Medulla oblongata (tissue), 1 donor: ENCODE results near the gene LAGE3.

Experiments used
- DNase-seq: peaks from one replicate; pipeline ENCODE4 v3.0.0-alpha.2; 2015; ENCODE audit errors: extremely low spot score

The LAGE3 gene, protein sequence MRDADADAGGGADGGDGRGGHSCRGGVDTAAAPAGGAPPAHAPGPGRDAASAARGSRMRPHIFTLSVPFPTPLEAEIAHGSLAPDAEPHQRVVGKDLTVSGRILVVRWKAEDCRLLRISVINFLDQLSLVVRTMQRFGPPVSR

DNA sequence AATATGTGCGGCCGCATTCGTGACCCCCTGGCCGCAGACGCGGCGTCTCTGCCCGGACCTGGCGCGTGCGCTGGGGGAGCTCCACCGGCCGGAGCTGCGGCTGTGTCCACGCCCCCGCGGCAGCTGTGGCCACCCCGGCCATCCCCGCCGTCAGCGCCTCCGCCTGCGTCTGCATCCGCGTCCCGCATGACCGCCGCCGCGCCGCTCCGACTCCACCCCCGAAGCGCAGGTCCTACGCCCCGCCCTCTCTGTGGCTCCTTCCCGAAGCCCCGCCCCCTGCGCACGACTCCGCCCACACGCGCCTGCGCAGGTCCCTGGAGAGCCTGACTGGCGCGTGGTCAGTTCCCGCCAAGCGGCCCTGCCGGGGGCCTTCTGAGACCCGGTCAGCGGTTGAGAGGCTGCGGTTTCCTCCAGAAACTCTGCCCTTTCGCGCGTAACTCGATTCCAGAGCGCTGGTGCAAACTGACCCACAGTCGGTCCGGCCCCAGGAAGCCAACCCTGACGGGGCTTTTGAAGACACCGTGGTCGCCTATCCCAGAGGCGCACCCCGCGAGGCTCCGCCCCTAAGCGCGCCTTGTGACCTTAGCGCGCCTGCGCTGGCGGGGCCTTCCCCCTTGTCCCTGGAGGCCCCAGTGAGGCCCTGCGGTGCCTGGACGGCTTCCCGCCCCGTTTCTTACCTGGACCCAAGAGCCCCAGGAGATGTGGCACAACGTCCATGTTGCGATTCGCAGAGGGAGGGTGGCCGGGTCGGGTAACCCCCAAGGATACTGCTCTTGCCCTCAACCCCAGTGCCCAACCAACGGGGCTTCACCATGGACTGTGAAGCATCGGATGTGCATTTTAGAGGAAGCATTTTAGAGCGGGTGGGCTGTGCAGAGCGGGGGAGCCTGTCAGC is at the start of gene LAGE3:
LAGE3 (minus strand) TSS at position 554 of the 895 bp plus-strand sequence; CDS start at position 188, 366 bp downstream.
- DNase-seq: peak; percentile 88

DNA sequence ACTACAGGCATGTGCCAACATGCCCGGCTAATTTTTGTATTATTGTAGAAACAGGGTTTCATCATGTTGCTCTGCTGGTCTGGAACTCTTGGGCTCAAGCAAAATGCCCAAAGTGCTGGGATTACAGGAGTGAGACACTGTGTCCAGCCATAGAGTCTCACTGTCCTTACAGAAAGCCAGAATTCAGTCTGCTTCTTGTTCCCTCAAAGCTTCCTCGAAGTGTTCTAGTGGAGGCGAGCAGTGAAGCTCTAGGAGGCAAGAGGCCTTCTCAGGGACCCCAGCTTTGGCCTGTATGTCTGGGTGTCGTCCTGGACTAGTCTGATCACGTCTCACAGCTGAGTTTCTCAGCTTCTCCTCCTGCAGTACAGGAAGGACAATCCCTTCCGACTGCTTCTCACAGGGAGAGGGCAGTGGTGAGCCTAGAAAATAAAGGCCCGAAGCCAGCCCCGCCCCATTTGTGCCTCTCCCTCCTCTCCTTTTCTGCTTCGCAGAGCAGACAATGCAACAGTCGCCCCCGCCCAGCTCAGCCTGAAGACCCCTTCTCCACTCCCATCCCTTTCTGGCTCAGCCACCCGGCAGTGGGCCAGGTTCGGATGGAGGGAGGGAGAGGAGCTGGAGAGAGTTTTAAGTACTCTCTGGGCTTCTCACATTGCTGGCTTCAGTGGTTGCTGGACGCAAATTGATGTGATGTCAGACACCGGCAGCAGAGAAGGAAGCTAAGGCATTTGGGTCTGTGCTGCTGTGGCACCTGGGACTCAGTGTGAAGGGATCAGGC is 48.0 kb upstream of the LAGE3 start:
- DNase-seq: peak; percentile 80

DNA sequence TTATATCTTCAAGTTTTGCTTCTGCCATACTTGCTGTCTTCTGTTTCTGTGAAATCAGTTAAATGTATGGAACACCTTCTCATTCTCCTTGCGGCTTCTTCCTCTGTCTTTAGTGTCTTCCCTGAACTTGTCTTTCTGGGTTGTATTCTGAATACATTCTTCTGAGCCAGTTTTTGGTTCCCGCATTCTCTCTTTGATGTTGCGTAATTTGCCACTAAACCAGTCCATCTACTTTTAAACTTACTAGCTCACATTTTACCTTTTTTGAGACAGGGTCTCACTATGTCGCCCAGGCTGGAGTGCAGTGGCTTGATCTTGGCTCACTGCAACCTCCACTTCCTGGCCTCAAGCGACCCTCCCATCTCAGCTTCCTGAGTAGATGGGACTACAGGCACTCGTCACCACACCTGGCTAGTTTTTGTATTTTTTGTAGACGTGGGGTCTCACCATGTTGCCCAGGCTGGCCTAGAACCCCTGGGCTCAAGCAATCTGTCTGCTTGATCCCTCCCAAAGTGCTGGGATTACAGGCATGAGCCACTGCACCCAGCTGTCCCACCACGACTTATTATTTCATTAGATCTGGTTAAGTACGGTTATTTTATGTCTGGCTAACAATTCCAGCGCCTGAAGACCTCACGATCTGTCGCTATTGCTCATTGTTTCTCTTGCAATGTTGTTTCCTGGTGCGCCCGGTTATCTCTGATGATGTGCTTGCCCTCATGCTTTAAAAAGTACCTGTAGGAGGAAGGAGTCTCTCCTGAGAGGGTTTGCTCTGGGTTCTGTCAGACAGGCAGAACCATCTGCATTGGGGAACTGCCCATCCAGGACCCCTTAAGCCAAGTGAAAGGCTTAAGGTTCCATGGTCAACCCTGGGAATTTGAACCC is 46.8 kb upstream of the LAGE3 start:
- DNase-seq: no peak

DNA sequence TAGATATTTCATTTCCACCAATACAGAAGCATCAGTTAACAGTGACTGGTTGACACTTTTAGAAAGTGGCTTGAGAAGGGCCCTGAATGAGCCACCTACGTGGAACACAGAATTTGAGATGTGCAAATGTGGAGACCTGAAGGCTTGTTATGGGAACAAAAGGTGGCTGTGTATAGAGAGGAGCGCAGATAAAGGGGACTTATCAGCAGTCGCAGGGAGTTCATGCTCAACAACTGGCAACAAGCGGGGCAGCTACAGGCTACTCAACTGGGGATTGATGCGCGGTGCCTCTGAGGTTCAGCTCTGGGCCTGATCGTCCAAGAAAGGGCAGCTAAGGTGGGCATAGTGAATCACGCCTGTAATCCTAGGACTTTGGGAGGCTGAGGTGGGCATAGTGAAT is 40.3 kb upstream of the LAGE3 start:
- no peak for DNase-seq

- DNase-seq: no peak
These were observed 38.2 kb upstream of the LAGE3 start for GRCh38 chrX:154517101-154517781.

- DNase-seq: peak; percentile 74
These were observed 37.6 kb upstream of the LAGE3 start for GRCh38 chrX:154516656-154517100.

DNA sequence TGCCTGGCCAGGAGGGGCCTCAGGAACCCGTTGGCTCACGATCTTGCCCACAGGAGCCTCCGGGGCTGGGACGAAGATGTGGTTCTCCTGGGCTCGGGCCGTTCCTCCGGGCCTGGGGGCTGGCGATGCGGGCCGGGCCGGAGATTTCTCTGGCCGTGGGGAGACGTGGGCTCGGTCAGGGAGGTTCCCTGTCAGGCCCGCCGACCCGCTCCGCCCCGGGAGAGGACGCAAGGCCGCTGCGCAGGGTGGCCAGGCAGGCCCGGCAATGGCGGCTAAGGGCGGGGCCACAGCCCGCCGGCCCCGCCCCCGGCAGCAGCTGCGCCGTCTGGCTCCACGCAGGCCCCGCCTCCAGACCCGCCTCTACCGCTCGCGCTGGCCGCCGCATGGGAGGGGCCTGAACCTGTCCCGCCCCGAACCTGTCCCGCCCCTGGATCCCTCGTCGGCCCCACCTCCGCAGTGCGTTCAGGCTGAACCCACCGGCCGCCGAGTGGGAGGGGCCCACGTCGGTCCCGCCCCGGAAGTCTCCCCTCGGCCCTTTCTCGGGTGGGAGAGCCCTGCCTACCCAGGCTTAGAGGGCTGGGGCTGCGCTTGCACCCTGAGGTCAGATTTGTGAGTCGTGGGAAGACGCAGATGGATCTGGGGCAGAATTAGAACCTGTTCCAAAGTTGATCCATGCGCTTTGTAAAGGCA is 37.0 kb upstream of the LAGE3 start, which contains the start of gene FAM3A:
FAM3A (minus strand) TSS at position 267 of the 690 bp plus-strand sequence. CDS start 460 bp downstream, outside the sequence.
- DNase-seq: peak; percentile 90

GRCh38 chrX:154515090-154515965 is 36.2 kb upstream of the LAGE3 start:
- DNase-seq: no peak

GRCh38 chrX:154513716-154514115 is 34.6 kb upstream of the LAGE3 start:
- DNase-seq: no peak

DNA sequence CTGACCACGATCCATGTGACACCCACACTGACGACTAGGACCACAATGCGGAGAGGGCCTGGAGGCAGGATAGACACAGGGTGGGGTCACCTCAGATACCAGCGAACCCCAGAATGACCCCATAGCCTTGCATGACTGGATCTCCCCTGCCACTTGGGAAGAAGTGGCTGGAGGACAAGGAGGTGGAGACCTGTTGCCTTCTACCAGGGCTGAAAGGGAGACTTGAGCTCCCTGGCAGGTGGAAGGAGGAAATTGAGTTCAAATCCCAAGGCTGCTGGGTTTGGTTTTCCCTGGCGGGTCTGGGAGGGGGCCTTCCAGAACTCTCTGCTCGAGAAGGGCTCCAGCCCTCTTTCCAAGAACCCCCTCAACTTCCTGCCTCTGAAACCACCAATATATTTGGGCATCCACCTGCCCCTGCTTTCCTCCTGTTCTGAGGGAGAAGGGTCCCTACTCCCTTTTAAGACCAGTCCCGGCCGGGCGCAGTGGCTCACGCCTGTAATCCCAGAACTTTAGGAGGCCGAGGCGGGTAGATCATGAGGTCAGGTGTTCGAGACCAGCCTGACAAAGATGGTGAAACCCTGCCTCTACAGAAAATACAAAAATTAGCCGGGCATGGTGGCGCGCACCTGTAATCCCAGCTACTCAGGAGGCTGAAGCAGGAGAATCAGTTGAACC is 33.9 kb upstream of the LAGE3 start:
- no peak for DNase-seq

DNA sequence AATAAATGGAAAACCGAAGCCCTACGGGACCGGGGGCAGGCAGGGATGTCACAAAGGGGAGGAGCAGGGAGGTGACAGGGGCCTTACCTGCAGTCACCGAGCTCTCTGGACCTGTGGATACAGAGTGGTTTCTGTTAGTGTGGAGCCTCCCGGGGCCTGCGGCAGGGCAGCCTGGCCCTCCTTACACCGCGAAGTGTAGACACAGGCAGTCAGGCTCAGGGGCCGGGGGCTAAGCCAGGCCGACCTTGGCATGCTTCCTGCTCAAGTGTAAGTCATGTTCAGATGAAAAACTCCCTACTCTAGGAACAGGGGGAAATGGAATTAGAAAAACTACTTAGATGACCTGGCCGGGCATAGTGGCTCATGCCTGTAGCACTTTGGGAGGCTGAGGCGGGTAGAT is 32.7 kb upstream of the LAGE3 start:
- no peak for DNase-seq

DNA sequence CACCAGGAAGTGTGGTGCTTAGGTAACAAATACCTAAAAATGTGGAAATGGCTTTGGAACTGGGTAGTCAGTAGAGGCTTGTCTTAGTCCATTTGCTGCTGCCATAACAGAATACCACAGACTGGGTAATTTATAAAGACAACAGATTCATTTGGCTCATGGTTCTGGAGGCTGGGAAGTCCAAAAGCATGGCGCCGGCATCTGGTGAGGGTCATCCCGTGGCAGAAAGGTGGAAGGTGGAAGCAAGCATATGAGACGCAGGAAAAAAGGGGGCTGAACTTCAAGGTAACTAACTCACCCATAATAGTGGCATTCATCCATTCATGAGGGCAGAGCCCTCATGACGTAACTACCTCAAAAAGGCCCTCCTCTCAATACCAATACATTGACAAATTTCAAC is 30.4 kb upstream of the LAGE3 start:
- no peak for DNase-seq

DNA sequence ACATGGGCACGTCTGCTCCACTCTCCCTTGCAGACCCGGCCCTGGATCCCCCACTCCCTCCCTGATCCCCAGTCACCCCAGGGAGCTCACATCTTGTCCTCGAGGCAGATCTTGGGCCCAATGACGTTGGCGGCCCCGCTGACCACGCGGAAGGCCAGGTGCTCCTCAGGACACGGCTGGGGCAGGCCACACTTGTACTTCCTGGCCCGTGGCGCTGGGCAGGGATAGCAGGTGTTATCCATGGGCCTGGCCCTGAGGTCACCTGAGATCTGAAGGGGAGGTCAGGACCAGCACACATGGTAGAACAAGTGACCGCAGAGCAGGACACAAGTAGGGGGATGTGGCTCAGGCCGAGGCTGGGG is 29.3 kb upstream of the LAGE3 start:
- no peak for DNase-seq

DNA sequence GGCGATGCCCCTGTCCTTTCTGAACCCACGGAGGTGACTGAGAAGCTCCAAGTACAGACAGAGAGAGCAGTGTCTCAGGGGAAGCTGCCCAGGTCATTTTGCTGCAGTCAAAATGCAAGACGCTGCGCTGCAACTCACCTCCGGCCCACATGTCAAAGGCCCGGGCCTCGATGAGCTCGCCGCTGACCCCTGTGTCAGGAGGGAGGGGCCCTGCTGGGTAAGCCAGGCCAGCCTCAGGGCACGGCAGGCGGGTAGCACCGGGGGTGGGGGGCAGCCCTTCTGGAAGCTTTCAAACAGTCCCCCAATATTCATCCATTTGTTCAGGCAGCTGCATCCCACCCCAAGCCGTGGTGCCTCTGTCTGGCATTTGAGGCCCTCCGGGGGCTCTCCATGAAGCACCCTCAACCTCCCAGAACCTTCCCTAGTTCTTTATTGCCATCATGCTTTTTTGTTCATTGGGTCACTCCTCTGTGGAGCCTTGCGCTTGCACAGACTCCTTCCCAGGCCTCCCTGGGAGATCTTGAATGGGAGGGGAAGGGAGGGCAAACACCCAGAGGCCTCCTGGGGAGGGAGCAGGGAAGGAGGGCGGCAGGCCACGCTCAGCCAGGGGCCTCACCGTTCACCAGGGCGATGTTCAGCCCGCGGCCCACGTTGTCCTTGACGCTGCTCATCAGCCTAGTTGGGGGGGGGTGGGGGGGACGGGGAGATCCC is 28.7 kb upstream of the LAGE3 start:
- DNase-seq: no peak

- DNase-seq: no peak
These were observed 27.6 kb upstream of the LAGE3 start for GRCh38 chrX:154506483-154507332.

DNA sequence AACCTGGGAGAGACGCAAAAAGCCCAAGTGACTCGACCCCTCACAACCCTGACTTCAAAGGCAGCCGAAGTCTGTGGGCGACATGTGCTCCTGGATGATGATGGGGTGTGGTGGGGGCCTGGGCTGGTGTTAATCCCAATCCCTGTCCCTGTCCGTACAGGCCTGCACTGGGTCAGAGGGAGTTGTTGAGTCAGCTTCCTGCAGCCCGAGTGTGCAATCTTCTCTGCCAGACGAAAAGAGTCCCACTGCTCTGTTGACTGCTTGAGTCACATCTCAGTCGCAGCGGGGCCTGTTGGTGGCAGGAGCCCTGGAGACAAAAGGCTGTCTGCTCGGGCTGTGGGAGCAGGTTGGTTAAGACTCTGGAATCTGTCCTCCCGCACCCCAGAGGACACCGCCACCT is 26.7 kb upstream of the LAGE3 start:
- no peak for DNase-seq

DNA sequence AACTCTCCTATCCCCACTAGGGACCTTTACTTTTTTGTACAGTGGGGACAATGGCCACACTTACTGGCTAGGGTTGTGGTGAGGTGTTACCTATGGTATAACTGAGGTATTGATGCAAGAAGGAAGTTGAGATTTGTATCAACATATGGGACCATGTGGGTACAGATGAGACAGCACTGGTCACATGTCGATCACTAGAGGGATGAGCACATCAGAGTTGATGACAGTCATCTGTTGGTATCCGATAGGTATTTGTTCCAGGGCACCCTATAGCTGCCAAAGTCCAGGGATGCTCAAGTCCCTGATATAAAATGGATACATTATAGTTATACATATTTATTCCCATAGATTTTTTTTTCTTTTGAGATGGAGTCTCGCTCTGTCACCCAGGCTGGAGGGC is 23.9 kb upstream of the LAGE3 start:
- DNase-seq: no peak
